GM19324 (cell line): ENCODE data around the gene ATG7.
"Not testable (repeated sequence)": the region's sequence is repeated elsewhere in the genome, so short reads cannot be mapped to it uniquely, and the experiment has no call there.

ENCODE experiments used
- ATAC-seq: cut with Tn5 transposase; IDR thresholded peaks from one replicate; pipeline ENCODE4 v1.9.1; 2021; ENCODE audit warnings: mild to moderate bottlenecking, moderate library complexity; ENCODE audit not compliant: unreplicated experiment, low FRiP score

Gene ATG7

GRCh38 chr3:11523572-11524101 lies 251.4 kb downstream of the ATG7 start:
- no peak for ATAC-seq

GRCh38 chr3:11526121-11526520 lies 253.9 kb downstream of the ATG7 start:
- ATAC-seq, result not testable (repeated sequence)

DNA sequence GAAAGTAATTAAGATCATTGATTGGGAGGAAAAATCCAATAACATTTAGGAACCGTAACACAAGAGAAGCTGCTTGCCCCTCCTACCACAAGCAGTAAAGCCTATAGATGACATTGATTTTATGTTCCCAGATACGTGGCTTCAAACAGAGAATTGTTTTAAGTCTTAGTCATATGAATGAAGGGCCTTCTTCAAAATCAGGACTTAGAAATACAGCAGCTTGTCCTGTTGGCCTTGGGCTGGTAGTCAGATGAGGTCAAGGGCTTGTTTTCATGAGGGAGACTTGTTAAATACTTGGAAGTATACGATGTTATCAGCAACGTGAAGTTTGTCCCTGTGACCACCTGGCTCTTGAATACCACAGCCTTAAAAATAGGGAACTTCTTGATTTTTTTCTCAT lies 257.1 kb downstream of the ATG7 start:
- no peak for ATAC-seq

DNA sequence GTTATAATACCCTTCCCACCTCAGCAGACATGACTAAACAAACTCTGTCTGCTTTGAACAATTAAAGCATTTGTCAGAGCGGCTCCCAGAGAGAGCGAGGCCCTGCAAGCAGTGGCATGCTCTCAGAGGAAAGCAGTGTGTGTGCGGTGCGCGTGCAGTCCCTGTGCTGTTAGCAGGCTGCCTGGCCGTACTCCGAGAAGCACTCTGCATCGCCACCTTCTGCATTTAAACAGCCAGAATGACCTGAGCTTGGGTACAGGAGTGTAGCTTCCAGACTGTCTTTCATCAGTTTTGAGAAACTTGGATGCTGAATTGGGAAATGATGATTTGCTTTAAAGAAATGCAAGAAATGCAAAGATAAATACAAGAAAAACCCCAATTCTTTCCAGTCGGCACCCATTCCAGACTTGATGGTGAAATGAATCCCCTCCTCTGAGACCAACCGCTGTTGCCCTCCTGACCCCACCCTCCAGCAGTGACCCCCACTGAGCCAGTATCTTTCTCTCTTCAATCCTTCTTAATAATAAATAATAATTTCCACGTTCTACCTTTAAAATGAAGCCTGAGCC lies 258.0 kb downstream of the ATG7 start:
- ATAC-seq, result no peak

DNA sequence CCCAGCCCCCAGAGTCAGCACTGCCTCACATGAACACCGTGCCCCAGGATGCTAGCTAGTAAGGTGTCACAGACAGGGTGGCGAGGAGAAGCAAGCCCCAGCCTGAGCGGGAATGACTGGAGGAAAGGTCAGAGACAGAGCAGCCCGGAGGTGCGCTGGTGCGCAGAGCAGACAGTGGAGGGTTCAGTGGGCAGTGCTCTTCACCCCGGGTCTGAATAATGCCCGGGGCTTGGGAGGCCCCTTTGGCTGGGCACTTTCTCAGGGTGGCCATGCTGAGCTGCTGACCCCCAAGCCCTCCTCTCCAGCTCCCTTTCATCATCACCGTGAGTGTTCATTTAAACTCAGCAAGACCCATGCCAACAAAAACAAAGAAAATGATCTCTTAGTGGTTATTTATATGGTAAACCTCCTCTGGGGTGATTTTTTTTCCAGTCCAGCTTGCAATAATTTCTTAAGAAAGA lies 260.8 kb downstream of the ATG7 start:
- ATAC-seq, result no peak

DNA sequence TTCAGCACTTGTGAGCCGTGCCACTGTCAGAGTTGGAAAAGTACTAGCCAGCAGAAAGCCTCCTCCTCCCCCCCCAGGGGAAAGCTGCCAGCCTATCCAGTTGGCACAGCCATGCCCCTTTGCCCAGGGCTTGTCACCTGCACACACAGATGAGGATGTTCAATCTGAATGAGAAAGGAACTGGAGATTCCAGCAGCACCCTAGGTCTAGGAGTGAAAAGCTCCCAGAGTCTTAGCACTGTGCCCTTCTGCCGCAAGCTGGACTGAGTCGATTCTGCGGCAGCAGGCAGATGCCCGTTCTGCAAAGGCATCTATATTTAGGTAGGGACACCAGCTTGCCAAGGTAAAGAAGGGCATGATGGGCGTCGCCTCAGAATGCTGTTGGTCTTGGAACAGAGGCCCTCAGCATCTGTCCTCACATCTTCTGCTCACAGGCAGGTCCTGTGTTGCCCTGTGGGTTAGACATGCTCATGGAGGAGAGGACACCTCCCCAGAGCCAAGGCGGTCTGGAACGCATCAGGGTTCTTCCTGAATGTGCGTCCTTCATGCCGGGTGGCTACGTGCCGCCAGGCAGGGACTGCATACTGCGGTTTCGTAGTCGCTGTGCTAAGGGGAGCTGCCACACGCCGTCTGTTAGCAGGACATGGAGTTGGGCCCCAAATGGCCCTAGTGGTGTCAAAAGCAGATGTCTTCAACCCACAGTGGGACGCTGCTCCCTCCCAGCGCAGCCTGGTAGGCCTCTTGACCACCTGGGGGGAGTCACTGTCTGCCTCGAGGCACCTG lies 262.0 kb downstream of the ATG7 start:
- no peak for ATAC-seq

DNA sequence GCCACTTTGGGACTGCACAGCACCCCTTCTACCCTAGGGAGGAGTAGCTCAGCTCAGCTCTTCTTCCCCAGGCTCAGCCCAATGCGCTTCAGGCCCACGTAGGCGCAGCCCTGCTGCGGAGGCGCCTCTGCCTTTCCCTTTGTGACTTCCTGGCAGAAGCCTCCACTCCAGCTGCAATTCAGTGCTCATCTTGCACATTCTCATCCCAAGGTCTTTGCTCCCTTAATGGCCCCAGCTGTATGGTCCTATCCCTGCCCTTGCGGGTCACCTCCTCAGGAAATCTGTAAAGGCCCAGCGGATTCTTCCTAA lies 262.6 kb downstream of the ATG7 start:
- no peak for ATAC-seq

- no peak for ATAC-seq
Observed at GRCh38 chr3:11535243-11535960, 263.2 kb downstream of the ATG7 start.

- no peak for ATAC-seq
Observed at GRCh38 chr3:11536132-11536935, 264.1 kb downstream of the ATG7 start.

GRCh38 chr3:11536936-11537612 lies 264.9 kb downstream of the ATG7 start:
- no peak for ATAC-seq

DNA sequence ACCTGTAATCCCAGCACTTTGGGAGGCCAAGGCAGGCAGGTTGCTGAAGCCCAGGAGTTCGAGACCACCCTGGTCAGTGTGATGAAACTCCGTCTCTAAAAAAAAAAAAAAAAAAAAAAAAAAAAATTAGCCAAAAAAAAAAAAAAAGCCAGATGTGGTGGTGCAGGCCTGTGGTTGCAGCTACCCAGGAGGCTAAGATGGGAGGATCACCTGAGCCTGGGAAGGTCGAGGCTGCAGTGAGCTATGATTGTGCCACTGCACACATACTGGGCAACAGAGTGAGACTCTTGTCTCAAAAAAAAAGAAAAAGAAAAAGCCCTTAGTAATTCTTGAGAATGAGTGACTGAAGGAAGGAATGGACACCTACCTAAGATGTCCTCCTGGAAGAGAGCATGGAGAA lies 266.4 kb downstream of the ATG7 start:
- ATAC-seq, result no peak

DNA sequence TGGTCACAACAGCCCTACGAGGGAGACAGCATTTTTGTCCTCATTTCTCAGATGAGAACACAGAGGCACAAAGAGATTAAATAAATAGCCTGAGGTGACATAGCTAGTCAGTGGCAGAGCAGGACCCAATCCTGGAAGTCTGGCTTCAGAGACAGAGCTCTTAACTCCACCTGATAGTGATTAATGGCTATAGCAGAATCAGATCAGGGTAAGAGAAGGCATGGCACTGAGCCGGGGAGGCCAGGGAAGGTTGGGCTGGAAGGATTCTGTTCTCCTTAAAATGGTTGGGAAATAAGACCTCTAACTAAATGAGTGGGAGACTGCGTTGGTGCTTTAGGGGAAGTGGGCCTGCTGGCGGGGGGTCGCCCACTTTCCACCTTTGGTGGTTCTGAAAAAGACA lies 267.0 kb downstream of the ATG7 start:
- no peak for ATAC-seq

DNA sequence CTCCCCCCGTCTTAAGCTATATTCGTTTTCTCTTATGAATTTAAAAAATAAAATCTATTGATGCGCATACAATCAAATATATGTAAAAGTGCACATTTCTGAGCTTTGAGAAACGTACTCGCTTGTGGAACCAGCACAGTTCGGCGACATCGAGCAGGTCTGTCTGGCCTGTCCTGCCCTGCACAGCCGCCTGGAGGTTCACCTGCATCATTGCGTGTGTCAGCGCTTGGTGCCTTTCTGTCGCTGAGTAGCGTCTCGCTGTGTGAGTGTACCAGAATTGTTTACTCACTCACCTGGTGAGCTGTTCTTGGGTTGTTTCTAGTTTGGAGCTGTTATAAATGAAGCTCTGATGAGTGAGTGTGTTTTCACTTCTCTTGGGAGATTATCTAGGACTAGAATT lies 267.5 kb downstream of the ATG7 start:
- no peak for ATAC-seq

DNA sequence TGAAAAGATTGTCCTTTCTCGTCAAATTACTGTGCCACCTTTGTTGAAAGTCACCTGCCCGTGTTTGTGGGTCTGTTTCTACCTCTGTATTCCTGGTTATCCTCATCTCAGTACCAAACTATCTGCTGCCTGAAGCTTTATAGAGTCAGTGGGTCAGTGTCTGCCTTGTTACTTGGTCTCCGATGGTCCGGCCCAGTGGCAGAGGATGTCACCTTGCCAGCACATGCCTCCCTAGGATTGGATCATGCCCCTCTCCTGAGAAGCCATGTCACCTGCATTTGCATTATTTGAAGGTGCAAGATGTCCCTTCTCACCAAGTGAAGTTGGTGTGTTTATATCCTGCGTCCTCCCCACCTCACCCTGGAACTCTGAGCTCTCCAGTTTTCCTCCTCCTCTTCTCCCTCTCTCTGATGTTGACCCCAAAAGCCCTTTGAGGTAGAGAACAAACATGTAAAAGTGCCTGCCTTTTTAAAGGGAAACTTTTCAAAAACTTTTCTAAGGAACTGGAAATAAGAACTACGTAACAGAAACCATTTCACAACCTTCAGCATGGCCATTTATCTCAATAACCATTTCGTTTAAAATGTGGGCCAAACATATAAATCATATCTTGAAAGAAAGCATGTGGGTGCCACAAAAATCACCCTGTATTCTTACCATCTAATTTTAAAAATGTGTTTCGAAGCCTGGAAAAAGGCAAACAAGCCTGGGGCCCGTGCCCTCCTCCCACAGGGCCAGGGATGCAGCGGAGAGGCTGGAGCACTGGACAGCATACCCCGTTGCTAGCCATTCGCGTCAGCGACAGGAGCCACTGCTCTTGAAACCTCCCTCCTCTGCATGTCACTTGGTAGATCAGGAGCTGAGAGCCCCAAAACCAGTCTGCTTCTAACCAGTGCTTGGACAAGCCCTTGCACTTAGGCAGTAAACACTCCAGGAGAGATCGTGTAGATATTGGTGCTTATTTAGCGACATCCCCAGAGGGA lies 269.4 kb downstream of the ATG7 start:
- no peak for ATAC-seq

GRCh38 chr3:11542551-11542950 lies 270.4 kb downstream of the ATG7 start:
- no peak for ATAC-seq

DNA sequence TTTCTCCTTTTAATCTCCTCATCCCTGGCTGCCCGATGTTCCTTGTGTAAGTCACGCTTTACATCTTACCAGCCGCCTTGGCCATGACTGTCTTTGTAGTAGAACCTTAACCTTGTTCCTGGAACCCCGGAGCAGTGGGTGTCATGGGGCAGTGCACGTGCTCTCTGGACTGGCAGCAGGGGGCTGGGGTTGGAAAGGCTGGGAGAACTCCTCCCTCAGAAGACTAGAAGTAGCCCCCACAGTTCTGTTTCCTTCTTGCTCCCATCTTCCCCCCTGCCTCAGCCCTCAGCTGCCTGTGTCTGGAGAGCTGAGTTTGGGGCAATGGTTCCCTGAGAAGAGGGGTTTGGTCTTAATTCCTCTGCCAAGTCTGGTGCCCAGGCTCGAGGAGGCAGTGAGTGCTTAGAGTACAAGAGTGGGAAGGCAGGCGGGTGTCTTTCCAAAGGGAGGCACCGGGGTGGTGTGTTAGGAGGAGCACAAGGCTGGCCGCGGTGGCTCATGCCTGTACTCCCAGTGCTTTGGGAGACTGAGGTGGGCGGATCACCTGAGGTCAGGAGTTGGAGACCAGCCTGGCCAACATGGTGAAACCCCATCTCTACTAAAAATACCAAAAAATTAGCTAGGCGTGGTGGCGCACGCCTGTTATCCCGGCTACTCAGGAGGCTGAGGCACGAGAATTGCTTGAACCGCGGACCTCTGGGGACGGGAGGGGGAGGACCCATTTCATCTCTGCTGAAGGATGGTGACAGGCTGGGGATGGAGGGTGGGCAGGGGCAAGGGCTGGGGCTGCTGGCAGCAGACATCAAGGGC lies 271.1 kb downstream of the ATG7 start:
- ATAC-seq, result no peak

GRCh38 chr3:11543948-11544387 lies 271.8 kb downstream of the ATG7 start:
- no peak for ATAC-seq
